GM18498 (cell line): ENCODE measurements around the gene RITA1.
A peak's percentile ranks its signal among the peaks of the same experiment; 100 is the strongest.
"Not testable (repeated sequence)": the region's sequence is repeated elsewhere in the genome, so short reads cannot be mapped to it uniquely, and the experiment has no call there.

Source experiments
- ATAC-seq: cut with Tn5 transposase; IDR thresholded peaks from one replicate; pipeline ENCODE4 v1.9.1; 2021; ENCODE audit warnings: mild to moderate bottlenecking, moderate library complexity; ENCODE audit not compliant: unreplicated experiment

RITA1 gene

GRCh38 chr12:113201187-113202177, 16.0 kb downstream of the RITA1 start:
- ATAC-seq = no peak

- no peak for ATAC-seq
Measured at GRCh38 chr12:113202300-113203075, 17.0 kb downstream of the RITA1 start.

- ATAC-seq = no peak
Measured at GRCh38 chr12:113203852-113204760, 18.6 kb downstream of the RITA1 start.

DNA sequence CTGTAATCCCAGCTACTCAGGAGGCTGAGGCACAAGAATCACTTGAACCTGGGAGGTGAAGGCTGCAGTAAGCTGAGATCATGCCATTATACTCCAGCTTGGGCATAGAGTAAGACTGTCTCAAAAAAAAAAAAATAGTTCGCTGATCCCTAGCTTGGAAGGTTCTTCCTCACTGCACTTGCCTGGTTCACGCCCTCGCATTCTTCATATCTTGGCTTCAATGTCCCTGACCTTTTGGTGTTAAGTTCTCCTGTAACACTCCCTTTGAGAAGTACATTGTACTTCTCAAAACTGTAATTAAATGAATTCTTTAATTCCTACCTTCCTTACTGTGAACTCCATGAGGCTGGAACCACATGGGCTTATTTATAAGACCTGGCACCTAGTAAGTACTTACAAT, 19.3 kb downstream of the RITA1 start:
- no peak for ATAC-seq

DNA sequence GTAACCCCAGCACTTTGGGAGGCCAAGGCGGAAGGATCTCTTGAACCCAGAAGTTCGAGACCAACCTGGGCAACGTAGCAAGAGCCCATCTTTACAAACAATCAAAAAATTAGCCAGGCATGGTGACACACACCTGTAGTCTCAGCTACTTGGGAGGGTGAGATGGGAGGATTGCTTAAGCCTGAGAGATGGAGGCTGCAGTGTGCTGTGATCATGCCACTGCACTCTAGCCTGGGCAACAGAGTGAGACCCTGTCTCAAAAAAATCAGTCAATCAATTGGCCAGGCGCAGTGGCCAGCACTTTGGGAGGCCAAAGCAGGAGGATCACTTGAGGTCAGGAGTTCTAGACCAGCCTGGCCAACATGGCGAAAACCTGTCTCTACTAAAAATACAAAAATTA, 21.3 kb downstream of the RITA1 start:
- ATAC-seq = not testable (repeated sequence)

GRCh38 chr12:113207613-113208040, 22.1 kb downstream of the RITA1 start:
- peak; percentile 1 for ATAC-seq

DNA sequence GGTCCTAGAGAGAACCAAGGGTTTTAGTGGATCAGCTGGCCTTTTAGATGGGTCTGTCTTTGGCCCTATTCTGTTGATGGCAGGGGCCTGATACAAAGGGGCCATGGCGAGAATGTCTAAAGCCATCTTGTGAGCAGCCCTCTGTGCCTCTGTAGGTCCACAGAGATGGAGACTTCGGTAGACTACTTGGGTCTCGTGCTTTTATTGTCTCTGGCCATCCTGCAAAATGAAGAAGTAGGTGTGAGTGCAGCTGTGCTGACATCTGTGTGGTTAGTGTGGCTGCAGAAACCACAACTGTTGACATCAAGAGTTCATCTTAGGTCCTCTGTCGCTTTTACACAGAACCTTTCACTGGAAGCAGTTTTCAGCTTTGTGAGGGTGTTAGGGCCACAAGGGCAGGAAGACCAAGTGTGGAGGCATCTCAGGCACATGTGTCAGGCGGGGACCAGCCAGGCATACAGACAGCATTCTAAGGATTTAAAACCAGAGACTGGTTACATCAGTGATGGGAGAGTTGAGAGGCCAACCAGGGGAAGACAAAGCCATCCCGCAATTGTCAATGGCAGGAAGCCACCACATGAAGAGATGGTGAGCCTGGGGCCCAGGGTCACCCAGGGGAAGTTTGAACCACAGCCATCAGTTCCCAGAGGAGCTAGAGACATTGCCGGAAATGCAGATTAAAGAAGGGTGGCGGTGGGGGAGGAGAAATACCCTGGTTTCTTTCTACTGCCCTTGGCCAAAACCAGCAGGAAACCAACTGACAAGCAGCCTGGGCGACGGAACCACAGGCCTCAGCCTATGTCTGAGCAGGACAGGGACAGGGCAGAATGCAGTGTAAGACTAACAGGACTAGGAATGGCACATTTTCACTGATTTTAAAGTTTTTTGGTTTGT, 22.8 kb downstream of the RITA1 start:
- peak; percentile 87 for ATAC-seq

- no peak for ATAC-seq
Measured at GRCh38 chr12:113211160-113211559, 25.6 kb downstream of the RITA1 start.

DNA sequence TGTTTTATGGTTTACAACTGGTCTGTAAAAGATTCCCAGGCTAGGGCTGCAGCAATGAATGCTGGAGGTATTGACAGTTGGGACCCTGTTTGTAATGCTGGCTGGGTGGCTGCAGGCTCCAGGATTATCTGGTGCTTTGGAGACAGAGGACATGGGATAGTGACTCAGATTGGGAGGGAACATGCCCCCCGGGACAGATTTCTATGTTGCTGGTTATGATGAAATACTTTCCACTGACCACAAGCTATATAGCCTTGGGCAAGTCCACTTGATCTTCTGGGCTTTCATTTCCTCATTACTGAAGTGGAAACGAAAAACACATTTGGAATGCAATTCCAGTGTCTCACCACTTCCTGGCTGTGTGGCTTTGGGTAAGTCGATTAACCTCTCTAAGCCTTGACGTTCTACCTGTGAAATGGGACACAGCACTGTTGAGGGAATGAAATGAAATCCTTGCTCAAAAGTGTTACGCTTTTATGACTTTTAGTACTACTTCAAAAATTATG, 29.4 kb downstream of the RITA1 start:
- no peak for ATAC-seq

DNA sequence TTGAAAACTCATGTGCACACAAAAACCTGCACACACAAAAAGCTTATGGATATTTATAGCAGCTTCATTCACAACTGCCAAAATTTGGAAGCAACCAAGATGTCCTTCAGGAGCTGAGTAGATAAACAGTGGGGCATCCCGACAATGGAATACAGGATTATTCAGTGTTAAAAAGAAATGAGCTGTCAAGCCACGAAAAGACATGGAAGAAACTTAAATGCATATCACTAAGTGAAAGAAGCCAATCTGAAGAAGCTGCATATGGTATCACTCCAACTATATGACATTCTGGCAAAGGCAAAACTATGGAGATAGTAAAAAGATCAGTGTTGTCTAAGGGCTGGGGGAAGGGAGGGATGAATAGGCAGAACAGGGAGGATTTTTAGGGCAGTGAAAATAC, 30.5 kb downstream of the RITA1 start:
- no peak for ATAC-seq

DNA sequence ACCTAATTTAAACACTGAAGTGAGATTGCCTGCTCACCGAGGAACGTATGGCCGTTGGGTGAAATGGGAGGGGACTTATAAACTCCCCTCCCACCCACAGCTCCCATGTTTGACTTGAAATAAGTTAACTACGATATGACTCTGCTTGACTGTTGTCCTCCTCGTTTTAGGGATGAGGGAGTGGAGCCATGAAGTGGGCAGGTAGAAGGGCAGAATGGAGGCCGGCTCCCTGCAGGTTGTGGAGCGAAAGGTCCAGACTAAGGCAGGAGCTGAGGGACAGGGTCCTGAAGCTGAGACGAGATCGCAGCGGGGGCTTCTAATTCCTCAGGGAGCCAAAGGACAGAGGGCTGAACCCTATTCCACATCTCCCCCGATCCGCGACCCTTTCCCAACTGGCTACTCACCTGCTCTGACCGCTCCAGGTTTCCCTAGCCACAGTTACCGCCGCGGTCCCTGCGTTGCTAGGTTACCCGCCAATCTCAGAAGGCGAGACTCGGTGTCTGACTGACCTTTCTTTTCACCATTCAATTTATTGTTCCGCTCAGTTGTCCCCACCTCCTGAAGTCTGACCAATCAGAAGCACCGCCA, 35.2 kb downstream of the RITA1 start:
- ATAC-seq = peak; percentile 3

DNA sequence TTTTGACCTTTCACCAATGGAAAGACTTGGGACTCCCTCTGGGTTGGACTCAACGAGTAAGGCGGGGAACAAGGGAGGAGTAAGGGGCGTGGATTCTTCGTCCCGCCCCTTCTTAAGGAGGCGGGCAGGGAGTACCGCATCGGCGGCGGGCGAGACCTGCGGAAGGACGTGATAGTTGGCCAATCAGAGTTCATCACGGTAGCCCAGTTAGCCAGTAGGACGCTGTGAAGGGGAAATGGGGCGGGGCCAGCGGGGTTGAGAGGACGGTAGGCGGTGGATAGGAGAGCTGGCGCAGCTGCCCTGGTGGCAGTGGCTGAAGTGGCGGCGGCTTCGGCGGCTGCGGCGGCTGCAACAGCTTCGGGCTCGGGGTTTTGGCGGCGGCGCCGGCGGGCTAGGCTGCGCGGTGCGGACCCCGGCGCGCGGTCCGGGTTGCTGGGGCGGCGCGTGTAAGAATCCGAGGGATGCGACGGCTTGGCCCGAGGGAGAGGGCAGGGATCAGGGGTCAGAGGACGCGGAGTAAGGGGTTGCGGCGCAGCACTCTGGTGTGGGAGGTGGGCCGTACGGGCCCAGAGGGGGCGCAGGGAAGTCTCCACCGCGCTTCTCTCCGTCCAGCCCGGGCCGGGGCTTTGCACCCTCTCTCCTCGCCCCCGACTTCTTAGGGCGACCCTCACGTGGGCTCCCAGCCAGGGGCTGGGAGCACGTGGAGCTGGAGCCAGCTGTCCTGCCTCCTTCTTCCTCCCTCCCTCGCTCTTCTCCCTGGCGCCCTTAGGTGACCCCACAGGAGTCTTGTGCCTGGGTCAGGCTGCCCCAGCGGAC, 35.9 kb downstream of the RITA1 start, which contains the start of gene TPCN1:
Gene TPCN1 (plus strand): TSS at position 284 of the 816 bp plus-strand sequence. CDS start 5,389 bp downstream, outside the sequence.
- ATAC-seq = peak; percentile 90

GRCh38 chr12:113221997-113222729, 36.6 kb downstream of the RITA1 start:
- ATAC-seq = no peak

DNA sequence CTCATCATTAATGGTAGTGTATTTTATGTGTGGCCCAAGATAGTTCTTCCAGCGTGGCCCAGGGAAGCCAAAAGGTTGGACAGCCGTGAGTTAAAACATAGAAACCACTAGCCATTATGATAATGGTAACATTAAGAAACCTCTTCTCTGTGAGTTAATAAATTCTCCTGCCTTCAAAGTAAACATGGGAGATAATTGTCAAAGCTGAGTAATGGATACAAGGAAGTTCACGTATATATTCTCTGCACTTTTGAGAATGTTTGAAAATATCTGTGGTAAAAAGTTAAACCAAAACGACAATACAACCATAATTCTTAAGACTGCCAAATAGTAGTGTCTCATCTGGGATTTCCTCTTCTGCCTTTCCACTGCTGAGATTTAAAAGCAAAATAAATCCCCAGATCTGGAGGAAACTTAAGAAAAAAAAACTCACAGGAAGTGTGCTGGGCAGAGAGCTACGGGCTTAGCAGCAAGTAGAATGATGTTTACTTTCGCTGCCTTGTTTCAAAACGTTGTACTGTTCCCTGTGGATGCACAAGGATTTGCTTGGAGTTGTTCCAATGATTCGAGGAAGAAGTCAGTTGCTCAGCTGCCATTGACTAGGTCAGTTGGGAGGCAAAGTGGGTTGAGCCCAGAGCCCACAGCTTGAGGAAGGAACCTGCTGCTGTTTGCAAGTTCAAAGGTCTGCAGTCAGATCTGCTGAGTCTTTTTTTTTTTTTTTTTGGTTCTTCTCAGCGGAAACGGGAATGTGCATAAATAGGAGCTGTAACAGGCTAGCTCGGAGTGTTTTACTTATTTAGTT, 37.4 kb downstream of the RITA1 start:
- ATAC-seq = no peak

DNA sequence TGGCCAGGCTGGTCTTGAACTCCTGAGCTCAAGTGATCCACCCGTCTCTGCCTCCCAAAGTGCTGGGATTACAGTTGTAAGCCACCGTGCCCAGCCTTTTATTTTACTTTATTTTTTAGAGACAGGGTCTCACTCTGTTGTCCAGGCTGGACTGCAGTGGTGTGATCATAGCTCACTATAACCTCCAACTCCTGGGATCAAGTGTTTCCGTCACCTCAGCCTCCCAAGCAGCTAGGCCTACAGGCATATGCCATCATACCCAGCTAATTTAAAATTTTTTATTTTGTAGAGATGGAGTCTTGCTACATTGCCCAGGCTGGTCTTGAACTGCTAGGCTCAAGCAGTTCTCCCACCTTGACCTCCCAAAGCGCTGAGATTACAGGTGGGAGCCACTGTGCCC, 39.4 kb downstream of the RITA1 start:
- ATAC-seq = no peak

GRCh38 chr12:113226696-113227568, 41.4 kb downstream of the RITA1 start:
- ATAC-seq = no peak
